GM12878 (cell line): ENCODE measurements around the gene NEGR1. TPM values are rescaled to one million over a fixed set of nuclear protein-coding genes. Genes with fewer than 3 reads are reported as not detected.

Experiments used
- ATAC-seq: fragments of 200-7000 bp; cut with Tn5 transposase; 3 replicates; pipeline ENCODE4 v1.9.1; 2020; ENCODE audit warnings: mild to moderate bottlenecking, moderate library complexity
- BruUV-seq: library from RNA; stranded (reverse); fragments of 400-500 nt; replicated peaks from 2 replicates; lab custom pipeline; 2021; lab: Mats Ljungman, UMichigan
- CTCF ChIA-PET: fragments of 300-600 bp; sonication (Branson Sonifier 250); formaldehyde crosslinking; extraction: SDS; loops from one replicate; lab custom pipeline; 2021; ENCODE audit warnings: inconsistent platforms; lab: Yijun Ruan, JAX
- POLR2A ChIA-PET: fragments of 350-600 bp; formaldehyde crosslinking; extraction: SDS; loops from one replicate; lab custom pipeline; 2021; ENCODE audit warnings: inconsistent platforms; lab: Charles Lee
- RAD21 ChIA-PET: fragments of 300-600 bp; sonication (Branson Sonifier 250); formaldehyde crosslinking; loops from one replicate; lab custom pipeline; 2023; ENCODE audit warnings: antibody characterized with exemption; ENCODE audit not compliant: unreplicated experiment; lab: Charles Lee
- SMC1A ChIA-PET: fragments of 300-600 bp; sonication (Branson Sonifier 250); formaldehyde crosslinking; loops from one replicate; lab custom pipeline; 2023; ENCODE audit not compliant: unreplicated experiment, uncharacterized antibody; lab: Charles Lee
- DNase-seq: peaks from one replicate; pipeline ENCODE4 v3.0.0-alpha.2; 2011; ENCODE audit warnings: low read depth, low spot score
- FAIRE-seq: peaks from 3 replicates; lab custom pipeline; 2011; peaks lifted over from hg19 to GRCh38; lab: Jason Lieb, UNC
- H2AFZ ChIP-seq: 2 replicates; pipeline ENCODE4 v1.6.0; 2011; ENCODE audit warnings: low read depth, low read length, control low read depth; ENCODE audit not compliant: control insufficient read depth
- H3K27ac ChIP-seq: 2 replicates; pipeline ENCODE4 v1.5.1; 2011; ENCODE audit warnings: control low read depth; ENCODE audit not compliant: control insufficient read depth, insufficient read depth
- H3K27me3 ChIP-seq, 2 experiments: replicated peaks in 1 of 2; 2 replicates each; pipeline versions ENCODE4 v1.6.0 to v1.6.1; 2011; ENCODE audit warnings: low read length in 1 of 2; ENCODE audit not compliant: control insufficient read depth in 2 of 2, insufficient read depth in 2 of 2
- H3K36me3 ChIP-seq, 2 experiments: 2 replicates each; pipeline ENCODE4 v1.5.1; 2011; ENCODE audit warnings: low read length in 1 of 2; ENCODE audit not compliant: control insufficient read depth in 2 of 2, insufficient read depth in 2 of 2
- H3K4me1 ChIP-seq: 2 replicates; pipeline ENCODE4 v1.6.1; 2011; ENCODE audit warnings: mild to moderate bottlenecking, low read length, moderate library complexity, mixed read lengths; ENCODE audit not compliant: control insufficient read depth, insufficient read depth
- H3K4me2 ChIP-seq: 2 replicates; pipeline ENCODE4 v1.6.0; 2011; ENCODE audit warnings: control low read depth; ENCODE audit not compliant: control insufficient read depth, insufficient read depth
- H3K4me3 ChIP-seq: fragments of 200-600 bp; sonication (generic); 2 replicates; pipeline ENCODE4 v1.5.1; 2016
- H3K79me2 ChIP-seq: 2 replicates; pipeline ENCODE4 v1.6.0; 2011; ENCODE audit warnings: low read length; ENCODE audit not compliant: control insufficient read depth, insufficient read depth
- H3K9ac ChIP-seq: 2 replicates; pipeline ENCODE4 v1.8.0; 2011; ENCODE audit warnings: low read length, control low read depth, mixed read lengths; ENCODE audit not compliant: control insufficient read depth, insufficient read depth
- H3K9me3 ChIP-seq: replicated peaks from 3 replicates; pipeline ENCODE4 v1.5.1; 2011; ENCODE audit warnings: mild to moderate bottlenecking, low read length; ENCODE audit not compliant: control insufficient read depth, insufficient read depth
- H4K20me1 ChIP-seq: 2 replicates; pipeline ENCODE4 v1.6.0; 2011; ENCODE audit not compliant: control insufficient read depth, insufficient read depth
- ASH2L ChIP-seq: fragments of 300-600, 200-600 bp; sonication (generic); IDR thresholded peaks from 2 replicates; pipeline ENCODE4 v1.6.1; 2017; ENCODE audit warnings: low read depth, mild to moderate bottlenecking, borderline replicate concordance
- IRF4 ChIP-seq: IDR thresholded peaks from 2 replicates; pipeline ENCODE4 v1.6.1; 2011; ENCODE audit warnings: low read depth, low read length
- MAX ChIP-seq: IDR thresholded peaks from 2 replicates; pipeline ENCODE4 v1.6.1; 2012; ENCODE audit warnings: low read depth, low read length, improper control_type of control experiment
- NRF1 ChIP-seq: conservative IDR thresholded peaks from 2 replicates; pipeline ENCODE4 v1.6.1; 2011; ENCODE audit warnings: mild to moderate bottlenecking, low read depth, low read length, improper control_type of control experiment
- RCOR1 ChIP-seq: conservative IDR thresholded peaks from 2 replicates; pipeline ENCODE4 v1.6.1; 2012; ENCODE audit warnings: low read depth, low read length, improper control_type of control experiment
- SIN3A ChIP-seq: IDR thresholded peaks from 2 replicates; pipeline ENCODE4 v1.6.1; 2012; ENCODE audit warnings: low read depth, low read length, improper control_type of control experiment
- SIX5 ChIP-seq: IDR thresholded peaks from 2 replicates; pipeline ENCODE4 v1.6.1; 2011; ENCODE audit warnings: mild to moderate bottlenecking, low read depth, low read length, moderate library complexity; ENCODE audit not compliant: severe bottlenecking
- ZNF384 ChIP-seq: IDR thresholded peaks from 2 replicates; pipeline ENCODE4 v1.6.1; 2012; ENCODE audit warnings: low read depth, mild to moderate bottlenecking, low read length, improper control_type of control experiment, borderline replicate concordance
- in situ Hi-C: fragments of 300-500 bp; cut with MboI; formaldehyde crosslinking; loops from 9 replicates; pipeline ENCODE4 v1.14.3; 2018; ENCODE audit warnings: mixed read lengths
- intact Hi-C: fragments of 100-400 bp; cut with micrococcal nuclease; formaldehyde crosslinking; loops from one replicate; pipeline ENCODE4 v1.14.2; 2022; ENCODE audit not compliant: unreplicated experiment
- polyA plus RNA-seq, 11 experiments: library from polyadenylated mRNA; depleted of rRNA in 4 of 11; unstranded in 6 of 11; stranded (reverse) in 5 of 11; fragments of >200 nt; fragmentation: Nextera tagmentation in 4 of 11; fragmentation: Illumina TruSeq in 1 of 11; extraction: Ambion mirVana in 4 of 11; extraction: Trizol in 1 of 11; gene quantifications; 1 replicate in 1 of 11; 2 replicates in 10 of 11; pipeline versions ENCODE4 v1.2.1 to v1.2.3, GENCODE V29; 2011 to 2016; ENCODE audit warnings: inconsistent platforms in 2 of 11, missing spikeins in 2 of 11, low read depth in 1 of 11
- total RNA-seq, 4 experiments: library from RNA; depleted of rRNA in 3 of 4; stranded (reverse); fragments of >200 nt in 3 of 4; fragmentation: Illumina TruSeq in 1 of 4; extraction: Trizol in 1 of 4; gene quantifications; 2 replicates each; pipeline versions ENCODE4 v1.2.1 to v1.2.3, GENCODE V29; 2013 to 2021
- TF ChIP-seq, protein P1 (sequence below): fragments of 450-650 bp; IDR thresholded peaks from 2 replicates; pipeline ENCODE4 v1.6.1; 2016; ENCODE audit warnings: mild to moderate bottlenecking, moderate library complexity, borderline replicate concordance
- TF ChIP-seq, protein P2 (sequence below): fragments of 450-650 bp; IDR thresholded peaks from 2 replicates; pipeline ENCODE4 v1.6.1; 2017; ENCODE audit warnings: mild to moderate bottlenecking, moderate library complexity

Gene NEGR1
- total and polyA plus RNA-seq, 10 of the 15 experiments (the other 5 are each of a cell fraction or from before 2014, with no cell fraction given) = under 0.01 to 0.03 (median 0.01) TPM; not detected in 7

DNA sequence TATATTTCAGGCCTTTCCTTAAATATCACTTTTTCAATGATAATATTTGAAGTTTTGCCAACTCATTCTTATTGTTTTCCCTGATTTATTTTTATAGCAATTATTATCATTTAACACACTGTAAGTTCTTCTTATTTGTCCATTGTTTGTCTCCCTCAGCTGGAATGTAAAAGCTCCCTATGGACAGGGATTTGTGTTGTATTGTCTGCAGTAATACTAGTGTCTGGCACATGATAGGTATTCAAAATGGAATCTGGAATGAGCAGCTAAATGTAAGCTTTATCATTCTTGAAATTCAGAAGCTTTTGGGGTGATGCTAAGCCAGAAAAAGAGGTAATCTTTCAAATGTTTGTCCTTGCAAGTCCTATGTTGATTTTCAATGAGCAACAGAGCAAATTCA lies 112.1 kb downstream of the NEGR1 start:
- no peak overlapping the region for H3K4me2 ChIP-seq
- ATAC-seq (no peak), DNase-seq (no peak), FAIRE-seq (no peak)
- no peaks in the 10 kb centered on the region for H4K20me1 ChIP-seq
- H3K27ac ChIP-seq = no peak overlapping the region
- H3K9me3 ChIP-seq = no peaks in the 10 kb centered on the region
- no peaks in the 10 kb centered on the region for H3K36me3 ChIP-seq
- BruUV-seq = no TSS peak
- intact Hi-C loops (no loop called here), in situ Hi-C loops (no loop called here)
- ChIA-PET CTCF (no interaction called here), POLR2A (no interaction called here), SMC1A (no interaction called here), RAD21 (no interaction called here)
- no peak overlapping the region for H3K4me3 ChIP-seq
- H3K27me3 ChIP-seq = no peaks in the 10 kb centered on the region
- no peak overlapping the region for H3K9ac ChIP-seq
- H3K79me2 ChIP-seq = no peaks in the 10 kb centered on the region
- TF ChIP-seq, protein P1, sequence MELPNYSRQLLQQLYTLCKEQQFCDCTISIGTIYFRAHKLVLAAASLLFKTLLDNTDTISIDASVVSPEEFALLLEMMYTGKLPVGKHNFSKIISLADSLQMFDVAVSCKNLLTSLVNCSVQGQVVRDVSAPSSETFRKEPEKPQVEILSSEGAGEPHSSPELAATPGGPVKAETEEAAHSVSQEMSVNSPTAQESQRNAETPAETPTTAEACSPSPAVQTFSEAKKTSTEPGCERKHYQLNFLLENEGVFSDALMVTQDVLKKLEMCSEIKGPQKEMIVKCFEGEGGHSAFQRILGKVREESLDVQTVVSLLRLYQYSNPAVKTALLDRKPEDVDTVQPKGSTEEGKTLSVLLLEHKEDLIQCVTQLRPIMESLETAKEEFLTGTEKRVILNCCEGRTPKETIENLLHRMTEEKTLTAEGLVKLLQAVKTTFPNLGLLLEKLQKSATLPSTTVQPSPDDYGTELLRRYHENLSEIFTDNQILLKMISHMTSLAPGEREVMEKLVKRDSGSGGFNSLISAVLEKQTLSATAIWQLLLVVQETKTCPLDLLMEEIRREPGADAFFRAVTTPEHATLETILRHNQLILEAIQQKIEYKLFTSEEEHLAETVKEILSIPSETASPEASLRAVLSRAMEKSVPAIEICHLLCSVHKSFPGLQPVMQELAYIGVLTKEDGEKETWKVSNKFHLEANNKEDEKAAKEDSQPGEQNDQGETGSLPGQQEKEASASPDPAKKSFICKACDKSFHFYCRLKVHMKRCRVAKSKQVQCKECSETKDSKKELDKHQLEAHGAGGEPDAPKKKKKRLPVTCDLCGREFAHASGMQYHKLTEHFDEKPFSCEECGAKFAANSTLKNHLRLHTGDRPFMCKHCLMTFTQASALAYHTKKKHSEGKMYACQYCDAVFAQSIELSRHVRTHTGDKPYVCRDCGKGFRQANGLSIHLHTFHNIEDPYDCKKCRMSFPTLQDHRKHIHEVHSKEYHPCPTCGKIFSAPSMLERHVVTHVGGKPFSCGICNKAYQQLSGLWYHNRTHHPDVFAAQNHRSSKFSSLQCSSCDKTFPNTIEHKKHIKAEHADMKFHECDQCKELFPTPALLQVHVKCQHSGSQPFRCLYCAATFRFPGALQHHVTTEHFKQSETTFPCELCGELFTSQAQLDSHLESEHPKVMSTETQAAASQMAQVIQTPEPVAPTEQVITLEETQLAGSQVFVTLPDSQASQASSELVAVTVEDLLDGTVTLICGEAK = no peak
- TF ChIP-seq, protein P2, sequence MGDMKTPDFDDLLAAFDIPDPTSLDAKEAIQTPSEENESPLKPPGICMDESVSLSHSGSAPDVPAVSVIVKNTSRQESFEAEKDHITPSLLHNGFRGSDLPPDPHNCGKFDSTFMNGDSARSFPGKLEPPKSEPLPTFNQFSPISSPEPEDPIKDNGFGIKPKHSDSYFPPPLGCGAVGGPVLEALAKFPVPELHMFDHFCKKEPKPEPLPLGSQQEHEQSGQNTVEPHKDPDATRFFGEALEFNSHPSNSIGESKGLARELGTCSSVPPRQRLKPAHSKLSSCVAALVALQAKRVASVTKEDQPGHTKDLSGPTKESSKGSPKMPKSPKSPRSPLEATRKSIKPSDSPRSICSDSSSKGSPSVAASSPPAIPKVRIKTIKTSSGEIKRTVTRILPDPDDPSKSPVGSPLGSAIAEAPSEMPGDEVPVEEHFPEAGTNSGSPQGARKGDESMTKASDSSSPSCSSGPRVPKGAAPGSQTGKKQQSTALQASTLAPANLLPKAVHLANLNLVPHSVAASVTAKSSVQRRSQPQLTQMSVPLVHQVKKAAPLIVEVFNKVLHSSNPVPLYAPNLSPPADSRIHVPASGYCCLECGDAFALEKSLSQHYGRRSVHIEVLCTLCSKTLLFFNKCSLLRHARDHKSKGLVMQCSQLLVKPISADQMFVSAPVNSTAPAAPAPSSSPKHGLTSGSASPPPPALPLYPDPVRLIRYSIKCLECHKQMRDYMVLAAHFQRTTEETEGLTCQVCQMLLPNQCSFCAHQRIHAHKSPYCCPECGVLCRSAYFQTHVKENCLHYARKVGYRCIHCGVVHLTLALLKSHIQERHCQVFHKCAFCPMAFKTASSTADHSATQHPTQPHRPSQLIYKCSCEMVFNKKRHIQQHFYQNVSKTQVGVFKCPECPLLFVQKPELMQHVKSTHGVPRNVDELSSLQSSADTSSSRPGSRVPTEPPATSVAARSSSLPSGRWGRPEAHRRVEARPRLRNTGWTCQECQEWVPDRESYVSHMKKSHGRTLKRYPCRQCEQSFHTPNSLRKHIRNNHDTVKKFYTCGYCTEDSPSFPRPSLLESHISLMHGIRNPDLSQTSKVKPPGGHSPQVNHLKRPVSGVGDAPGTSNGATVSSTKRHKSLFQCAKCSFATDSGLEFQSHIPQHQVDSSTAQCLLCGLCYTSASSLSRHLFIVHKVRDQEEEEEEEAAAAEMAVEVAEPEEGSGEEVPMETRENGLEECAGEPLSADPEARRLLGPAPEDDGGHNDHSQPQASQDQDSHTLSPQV = no peak
- TF ChIP-seq ASH2L = no peak
- TF ChIP-seq SIX5 = no peak
- TF ChIP-seq RCOR1 = no peak
- TF ChIP-seq IRF4 = no peak
- no peak for TF ChIP-seq SIN3A
- no peak for TF ChIP-seq NRF1
- TF ChIP-seq ZNF384 = no peak
- no peak for TF ChIP-seq MAX
- H2AFZ ChIP-seq = no peak overlapping the region
- H3K4me1 ChIP-seq = no peaks in the 10 kb centered on the region
